CD4-positive, alpha-beta T cell (primary cell): ENCODE results near the gene ING2. TPM values are rescaled to one million over a fixed set of nuclear protein-coding genes. Genes with fewer than 3 reads are reported as not detected.

Source experiments
- ATAC-seq: fragments of 200-7000 bp; cut with Tn5 transposase; one replicate; pipeline ENCODE4 v1.10.0; 2022; ENCODE audit warnings: mild to moderate bottlenecking; ENCODE audit not compliant: poor library complexity
- CTCF ChIA-PET: fragments of 350-600 bp; sonication (Branson Sonifier 250); formaldehyde crosslinking; loops from one replicate; lab custom pipeline; 2021; ENCODE audit warnings: antibody characterized with exemption, inconsistent platforms; lab: Charles Lee
- POLR2A ChIA-PET: fragments of 350-600 bp; sonication (Branson Sonifier 250); formaldehyde crosslinking; loops from one replicate; lab custom pipeline; 2021; ENCODE audit warnings: antibody characterized with exemption, inconsistent platforms; lab: Charles Lee
- DNase-seq, 14 experiments: peaks; one replicate each; pipeline ENCODE4 v3.0.0-alpha.2; 2013 to 2020; ENCODE audit warnings: mixed read lengths in 2 of 14
- H3K27ac ChIP-seq, 2 donors: one replicate each; pipeline versions ENCODE4 v1.5.1 to v1.7.0; 2013; ENCODE audit warnings: low read length in 2 of 2, low read depth in 1 of 2, mild to moderate bottlenecking in 1 of 2
- H3K27me3 ChIP-seq, 2 experiments: 1 replicate in 1 of 2; 2 replicates in 1 of 2; pipeline versions ENCODE4 v1.6.1 to v1.7.0; 2013; ENCODE audit warnings: low read length in 2 of 2, control low read depth in 1 of 2, mild to moderate bottlenecking in 1 of 2, moderate library complexity in 1 of 2; ENCODE audit not compliant: insufficient read depth in 2 of 2, control insufficient read depth in 1 of 2
- H3K36me3 ChIP-seq: one replicate; pipeline ENCODE4 v1.6.1; 2013; ENCODE audit warnings: low read length, control low read depth; ENCODE audit not compliant: insufficient read depth
- H3K4me1 ChIP-seq: one replicate; pipeline ENCODE4 v1.6.1; 2013; ENCODE audit warnings: low read length, control low read depth; ENCODE audit not compliant: insufficient read depth
- H3K4me3 ChIP-seq: one replicate; pipeline ENCODE4 v1.5.1; 2013; ENCODE audit warnings: mild to moderate bottlenecking, low read length, moderate library complexity
- H3K9me3 ChIP-seq, 2 experiments: 1 replicate in 1 of 2; 2 replicates in 1 of 2; pipeline versions ENCODE4 v1.6.1 to v1.7.0; 2013; ENCODE audit warnings: low read length in 2 of 2, mild to moderate bottlenecking in 2 of 2, control low read depth in 1 of 2, moderate library complexity in 1 of 2; ENCODE audit not compliant: control insufficient read depth in 1 of 2, insufficient read depth in 1 of 2
- H3K27ac Mint-ChIP-seq: one replicate; pipeline ENCODE4 v1.8.0; 2020; ENCODE audit warnings: mixed read lengths
- H3K27me3 Mint-ChIP-seq: one replicate; pipeline ENCODE4 v1.8.0; 2021; ENCODE audit warnings: mixed read lengths
- H3K36me3 Mint-ChIP-seq: one replicate; pipeline ENCODE4 v1.8.0; 2021; ENCODE audit warnings: low read depth, mixed read lengths
- H3K4me1 Mint-ChIP-seq: one replicate; pipeline ENCODE4 v1.8.0; 2021; ENCODE audit warnings: low read depth, mixed read lengths
- H3K4me3 Mint-ChIP-seq: one replicate; pipeline ENCODE4 v1.8.0; 2020; ENCODE audit warnings: mild to moderate bottlenecking, mixed read lengths
- H3K9me3 Mint-ChIP-seq: one replicate; pipeline ENCODE4 v1.8.0; 2020; ENCODE audit warnings: mixed read lengths
- intact Hi-C, 2 experiments: fragments of 100-400 bp; cut with DNase I in 1 of 2; cut with micrococcal nuclease in 1 of 2; formaldehyde crosslinking; loops; one replicate each; pipeline versions ENCODE4 v1.15.1 to v1.9.0; 2023 to 2025; cut with DNase I, micrococcal nuclease
- total RNA-seq, 174 experiments: library from RNA in 2 of 174; stranded (reverse) in 2 of 174; gene quantifications; one replicate each; pipeline ENCODE4 v1.2.3 and lab custom pipeline; 2021 to 2026
- TF ChIP-seq, protein P1 (sequence below): fragments of 200-600 bp; IDR thresholded peaks from one replicate; pipeline ENCODE4 v1.8.0; 2022; ENCODE audit warnings: antibody characterized with exemption, mild to moderate bottlenecking

ING2 gene
- total RNA-seq, 2 experiments from 2014 or later, result 12.5 to 12.8 TPM

DNA sequence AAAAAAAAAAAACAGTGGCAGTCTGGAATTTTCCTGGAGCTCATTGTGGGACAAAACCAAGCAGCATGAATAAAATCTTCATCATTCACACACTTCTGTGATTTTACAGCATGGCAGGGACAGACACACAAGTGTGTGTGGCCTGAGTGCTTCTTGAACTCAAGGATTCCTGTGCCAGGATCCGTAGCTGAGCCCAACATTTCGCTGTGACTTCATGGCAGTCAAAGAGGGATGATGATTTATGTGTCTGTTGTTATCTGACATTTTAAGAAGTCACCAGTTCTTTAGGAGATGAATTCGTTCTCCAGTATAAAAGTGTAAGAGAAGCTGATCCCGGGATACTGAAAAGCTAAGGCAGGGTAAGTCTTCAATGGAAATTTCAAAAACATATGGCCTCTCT is 57.0 kb downstream of the ING2 start:
- Mint-ChIP-seq H3K27me3 (peaks cover 31% of the 10 kb centered on the region), H3K4me1 (peaks cover 8% of the 10 kb centered on the region), H3K27ac (no peak overlapping the region), H3K4me3 (no peak overlapping the region), H3K36me3 (no peaks in the 10 kb centered on the region), H3K9me3 (no peaks in the 10 kb centered on the region)
- H3K4me3 ChIP-seq, result no peak overlapping the region
- H3K27me3 ChIP-seq, result peaks cover 0 to 3% of the 10 kb centered on the region in 2 experiments
- DNase-seq (no peak), ATAC-seq (no peak)
- no peaks in the 10 kb centered on the region for H3K36me3 ChIP-seq
- no peaks in the 10 kb centered on the region for H3K4me1 ChIP-seq
- intact Hi-C loops, result no loop called here
- POLR2A ChIA-PET, result no interaction called here
- H3K9me3 ChIP-seq, result no peaks in the 10 kb centered on the region
- CTCF ChIA-PET, result no interaction called here
- TF ChIP-seq, protein P1, sequence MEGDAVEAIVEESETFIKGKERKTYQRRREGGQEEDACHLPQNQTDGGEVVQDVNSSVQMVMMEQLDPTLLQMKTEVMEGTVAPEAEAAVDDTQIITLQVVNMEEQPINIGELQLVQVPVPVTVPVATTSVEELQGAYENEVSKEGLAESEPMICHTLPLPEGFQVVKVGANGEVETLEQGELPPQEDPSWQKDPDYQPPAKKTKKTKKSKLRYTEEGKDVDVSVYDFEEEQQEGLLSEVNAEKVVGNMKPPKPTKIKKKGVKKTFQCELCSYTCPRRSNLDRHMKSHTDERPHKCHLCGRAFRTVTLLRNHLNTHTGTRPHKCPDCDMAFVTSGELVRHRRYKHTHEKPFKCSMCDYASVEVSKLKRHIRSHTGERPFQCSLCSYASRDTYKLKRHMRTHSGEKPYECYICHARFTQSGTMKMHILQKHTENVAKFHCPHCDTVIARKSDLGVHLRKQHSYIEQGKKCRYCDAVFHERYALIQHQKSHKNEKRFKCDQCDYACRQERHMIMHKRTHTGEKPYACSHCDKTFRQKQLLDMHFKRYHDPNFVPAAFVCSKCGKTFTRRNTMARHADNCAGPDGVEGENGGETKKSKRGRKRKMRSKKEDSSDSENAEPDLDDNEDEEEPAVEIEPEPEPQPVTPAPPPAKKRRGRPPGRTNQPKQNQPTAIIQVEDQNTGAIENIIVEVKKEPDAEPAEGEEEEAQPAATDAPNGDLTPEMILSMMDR, result no peak
- no peak overlapping the region for H3K27ac ChIP-seq

Other genes with a start within 250 kb of the ING2 start
- gene CLDN22, start 184.8 kb upstream of the ING2 start, total RNA-seq, result not detected
- not detected for gene CLDN24, start 182.6 kb upstream of the ING2 start, total RNA-seq
- 10 to 100 TPM; 55.7 to 56.9 TPM for gene CDKN2AIP, start 60.4 kb upstream of the ING2 start, total RNA-seq
- 10 to 100 TPM in 1 of 2 experiments, 1 to 10 TPM in 1; 9.9 to 10.5 TPM for gene RWDD4, start 154.1 kb downstream of the ING2 start, total RNA-seq
- 10 to 100 TPM; 14.7 to 19.2 TPM for gene TRAPPC11, start 154.2 kb downstream of the ING2 start, total RNA-seq